GM21515 (cell line): ENCODE measurements around the gene LTBP2.

Experiments used
- ATAC-seq: cut with Tn5 transposase; IDR thresholded peaks from one replicate; pipeline ENCODE4 v1.9.1; 2021; ENCODE audit not compliant: unreplicated experiment

Gene LTBP2

GRCh38 chr14:74613211-74613914 lies 1.3 kb upstream of the LTBP2 start:
- ATAC-seq = no peak

GRCh38 chr14:74612350-74613021 lies 449 bp upstream of the LTBP2 start:
- ATAC-seq = no peak

GRCh38 chr14:74610866-74611649 lies 979 bp downstream of the LTBP2 start:
- no peak for ATAC-seq

GRCh38 chr14:74610199-74610865 lies 1.7 kb downstream of the LTBP2 start:
- no peak for ATAC-seq

GRCh38 chr14:74609721-74610120 lies 2.3 kb downstream of the LTBP2 start:
- ATAC-seq = no peak

- ATAC-seq = no peak
These were observed 3.0 kb downstream of the LTBP2 start for GRCh38 chr14:74608959-74609611.

- ATAC-seq = no peak
These were observed 5.3 kb downstream of the LTBP2 start for GRCh38 chr14:74606727-74607126.

- no peak for ATAC-seq
These were observed 6.4 kb downstream of the LTBP2 start for GRCh38 chr14:74605531-74606223.

- no peak for ATAC-seq
These were observed 7.1 kb downstream of the LTBP2 start for GRCh38 chr14:74604911-74605310.

- no peak for ATAC-seq
These were observed 7.9 kb downstream of the LTBP2 start for GRCh38 chr14:74604157-74604556.

- ATAC-seq = no peak
These were observed 10.1 kb downstream of the LTBP2 start for GRCh38 chr14:74601982-74602381.

- no peak for ATAC-seq
These were observed 12.1 kb downstream of the LTBP2 start for GRCh38 chr14:74599946-74600345.

GRCh38 chr14:74599321-74599761 lies 12.7 kb downstream of the LTBP2 start:
- no peak for ATAC-seq

GRCh38 chr14:74596741-74597450 lies 15.1 kb downstream of the LTBP2 start:
- no peak for ATAC-seq

GRCh38 chr14:74595006-74595735 lies 16.9 kb downstream of the LTBP2 start:
- no peak for ATAC-seq

GRCh38 chr14:74594606-74595005 lies 17.4 kb downstream of the LTBP2 start:
- no peak for ATAC-seq

GRCh38 chr14:74594029-74594428 lies 18.0 kb downstream of the LTBP2 start:
- no peak for ATAC-seq

GRCh38 chr14:74593241-74593953 lies 18.6 kb downstream of the LTBP2 start:
- ATAC-seq = no peak
